Activated T-cell treated with anti-CD3 and anti-CD28 coated beads, Interleukin-2, amount 50 U/mL, for 1 hour (primary cell): ENCODE data around the gene TTC28.
"Not testable (repeated sequence)": the region's sequence is repeated elsewhere in the genome, so short reads cannot be mapped to it uniquely, and the experiment has no call there.

Experiments
- DNase-seq: peaks from one replicate; pipeline ENCODE4 v3.0.0-alpha.2; 2020

The TTC28 gene

DNA sequence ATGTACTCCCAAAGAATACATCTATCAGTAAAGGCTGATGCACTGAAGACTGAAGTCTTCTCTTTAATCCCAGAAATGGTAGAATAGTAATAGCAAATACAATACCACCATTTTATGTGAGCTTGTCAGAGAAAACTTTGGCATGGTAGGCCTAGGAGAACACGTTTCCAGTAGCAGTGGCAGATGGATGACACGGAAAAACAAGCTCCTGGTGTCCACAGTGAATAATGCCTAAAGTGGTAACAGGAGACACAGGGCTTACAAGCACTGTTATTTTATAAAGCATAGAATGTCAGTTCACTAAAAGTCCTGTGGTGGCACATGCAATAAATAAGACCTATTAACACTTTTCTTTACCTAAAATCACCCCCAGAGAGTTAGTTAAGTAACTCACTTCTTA lies 277.6 kb downstream of the TTC28 start:
- DNase-seq = no peak

DNA sequence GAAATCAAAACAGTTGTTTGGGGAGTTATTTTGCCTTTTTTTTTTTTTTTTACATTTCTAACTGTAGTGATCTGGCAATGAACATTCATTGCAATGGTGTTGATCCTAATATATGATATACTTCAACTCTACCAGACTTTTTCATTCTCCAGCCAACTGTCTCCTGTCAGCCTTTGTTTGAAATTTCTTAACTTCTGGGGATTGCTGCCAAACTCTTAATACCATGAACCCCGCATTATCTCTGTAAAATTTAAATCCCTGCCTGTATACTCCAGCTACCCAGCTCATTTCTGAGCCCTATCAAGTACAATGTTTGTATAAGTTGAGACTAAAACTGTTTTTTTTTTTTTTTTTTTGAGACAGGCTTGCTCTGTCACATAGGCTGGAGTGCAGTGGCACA lies 280.7 kb downstream of the TTC28 start:
- no peak for DNase-seq

- DNase-seq = no peak
These were observed 281.3 kb downstream of the TTC28 start for GRCh38 chr22:28398355-28398754.

- DNase-seq = no peak
These were observed 282.3 kb downstream of the TTC28 start for GRCh38 chr22:28397306-28397705.

DNA sequence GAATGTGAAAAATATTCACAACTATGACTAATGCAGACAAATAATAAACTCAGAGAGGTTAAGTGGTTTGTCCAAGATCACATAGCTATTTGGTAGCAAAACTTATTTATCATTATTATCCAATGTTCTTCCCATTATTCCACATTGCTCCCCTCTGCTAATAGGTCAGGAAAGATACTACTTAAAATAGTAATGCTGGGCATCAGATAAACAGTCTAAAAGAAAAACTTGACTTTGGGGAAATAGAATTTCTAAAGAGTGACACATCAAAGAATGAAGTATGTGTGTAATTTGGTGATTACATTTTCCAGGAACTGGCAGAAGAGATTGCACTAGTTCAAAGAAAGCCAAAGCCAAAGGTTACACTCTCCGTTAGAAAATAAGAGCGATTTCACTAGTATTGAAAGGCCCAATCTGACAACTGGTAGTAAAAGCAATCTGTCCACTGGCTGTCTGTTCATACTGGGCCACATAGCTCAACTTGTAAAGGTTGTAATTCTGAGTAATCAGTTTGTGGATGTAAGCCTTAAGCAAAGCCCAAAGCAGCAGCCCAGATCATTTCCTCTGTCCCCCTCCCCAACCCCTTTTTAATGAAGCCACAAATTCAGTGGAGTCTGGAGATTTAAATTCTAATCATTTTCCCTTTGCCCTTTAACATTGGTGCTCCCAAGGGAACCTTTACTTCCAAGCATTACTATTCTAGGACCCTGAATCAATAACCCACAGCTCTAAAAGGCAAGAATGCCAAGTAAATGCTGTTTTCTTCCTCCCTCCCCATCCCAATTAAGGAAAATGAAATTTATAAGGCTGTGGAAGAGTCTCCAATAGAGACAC lies 283.5 kb downstream of the TTC28 start:
- DNase-seq = no peak

DNA sequence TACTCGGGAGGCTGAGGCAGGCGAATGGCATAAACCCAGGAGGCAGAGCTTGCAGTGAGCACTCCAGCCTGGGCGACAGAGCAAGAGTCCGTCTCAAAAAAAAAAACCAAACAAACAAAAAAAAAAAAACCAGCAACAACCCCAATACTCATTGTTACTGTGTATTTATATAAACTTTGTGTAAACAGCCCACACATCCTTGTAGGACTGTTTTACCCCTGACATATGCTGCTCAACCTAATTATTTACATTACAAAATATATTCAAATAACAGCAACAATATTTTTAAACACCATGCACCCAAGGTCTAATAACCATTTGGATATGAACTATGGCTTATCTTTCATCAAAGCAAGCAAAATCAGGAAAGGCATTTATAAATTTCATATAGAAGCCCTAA lies 284.1 kb downstream of the TTC28 start:
- no peak for DNase-seq

DNA sequence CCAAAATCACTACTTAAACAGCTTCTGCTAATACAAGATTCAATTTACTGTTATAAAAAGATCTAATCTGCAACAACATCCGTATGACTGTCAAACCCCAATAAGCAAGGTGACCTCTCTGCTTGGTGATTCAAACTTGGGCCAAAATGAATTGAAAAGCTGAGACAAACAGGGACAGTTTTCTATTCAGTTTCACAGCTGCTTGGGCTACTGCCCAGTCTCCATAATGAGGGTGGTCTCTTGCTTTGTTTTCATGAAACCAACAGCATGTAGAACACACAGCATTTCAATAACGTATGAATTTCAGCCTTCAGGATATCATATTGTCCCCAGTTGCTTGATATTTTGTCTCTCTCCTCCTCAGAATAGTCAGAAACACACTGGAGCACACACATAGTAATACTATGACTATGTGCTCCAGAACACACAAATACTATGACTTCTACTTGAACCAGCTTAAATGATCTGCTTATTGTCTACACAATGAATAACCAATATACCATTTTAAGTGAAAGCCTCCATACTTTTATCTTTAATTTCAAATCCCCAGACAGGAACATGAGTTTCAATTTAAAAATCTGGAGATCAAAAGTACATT lies 285.0 kb downstream of the TTC28 start:
- no peak for DNase-seq

DNA sequence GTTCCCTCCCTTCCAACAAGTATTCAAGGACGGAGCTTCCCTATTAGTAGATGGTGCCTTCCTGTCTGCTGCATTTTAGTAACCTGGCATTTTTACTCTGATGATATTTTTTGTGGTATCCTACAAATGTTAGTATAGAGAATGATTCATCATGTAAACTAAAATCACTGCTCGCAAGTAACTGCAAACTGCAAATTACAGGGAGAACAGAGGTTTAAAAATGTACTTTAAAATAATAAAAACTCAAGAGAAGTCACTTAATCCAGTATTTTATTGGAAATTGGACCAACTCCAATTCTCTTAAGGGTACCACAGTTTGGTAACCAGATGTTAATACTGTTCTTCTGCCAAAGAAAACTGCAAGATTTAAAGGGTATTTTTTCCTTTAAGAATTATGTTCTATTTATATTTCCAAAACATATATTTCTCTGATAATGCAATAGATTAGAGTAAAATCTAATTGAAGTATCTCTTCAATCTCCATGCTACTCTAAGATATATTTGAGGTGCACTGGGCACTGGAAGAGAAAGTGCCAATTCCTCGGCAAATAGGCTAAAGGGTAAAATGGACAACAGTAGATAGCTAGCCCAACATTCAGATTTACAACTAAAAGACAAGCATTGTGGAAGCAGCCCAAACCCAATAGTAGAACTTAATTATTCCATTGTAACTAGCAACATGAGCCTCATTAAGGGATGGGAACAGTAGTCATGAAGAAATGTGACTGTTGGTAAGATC lies 298.0 kb downstream of the TTC28 start:
- no peak for DNase-seq

- no peak for DNase-seq
These were observed 299.7 kb downstream of the TTC28 start for GRCh38 chr22:28379951-28380350.

- no peak for DNase-seq
These were observed 300.4 kb downstream of the TTC28 start for GRCh38 chr22:28379075-28379779.

- no peak for DNase-seq
These were observed 303.7 kb downstream of the TTC28 start for GRCh38 chr22:28375761-28376534.

DNA sequence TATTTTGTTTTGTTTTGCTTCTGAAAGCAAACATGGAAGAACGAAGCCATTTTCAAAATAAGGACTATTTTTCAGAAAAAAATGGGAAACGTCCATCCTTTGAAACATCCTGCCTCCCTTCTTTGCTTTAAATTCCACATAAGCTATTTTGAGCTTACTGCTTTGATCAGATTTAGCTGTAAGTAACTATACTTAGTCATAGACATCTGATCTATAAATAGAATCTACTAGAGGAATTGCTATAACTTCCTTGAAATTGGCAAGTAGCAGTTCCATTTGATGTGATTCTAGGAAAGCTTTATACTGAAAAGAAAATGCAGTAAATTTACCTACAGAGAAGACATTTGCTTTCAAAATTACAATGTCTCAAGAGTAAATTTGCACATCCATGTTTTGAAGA lies 305.8 kb downstream of the TTC28 start:
- no peak for DNase-seq

- no peak for DNase-seq
These were observed 309.8 kb downstream of the TTC28 start for GRCh38 chr22:28369854-28370253.

DNA sequence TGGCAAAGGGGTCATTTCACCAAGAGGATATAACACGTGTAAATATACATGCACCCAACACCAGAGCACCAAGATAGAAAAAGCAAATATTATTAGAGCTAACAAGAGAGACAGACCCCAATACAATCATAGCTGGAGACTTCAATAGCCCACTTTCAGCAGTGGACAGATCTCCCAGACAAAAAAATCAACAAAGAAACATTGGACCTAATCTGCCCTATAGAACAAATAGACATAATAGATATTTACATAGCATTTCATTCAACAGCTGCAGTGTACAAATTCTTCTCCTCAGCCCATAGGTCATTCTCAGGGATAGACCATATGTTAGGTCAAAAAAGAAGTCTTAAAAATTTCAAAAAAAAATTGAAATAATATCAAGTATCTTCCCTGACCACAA lies 312.8 kb downstream of the TTC28 start:
- no peak for DNase-seq

- DNase-seq = no peak
These were observed 314.3 kb downstream of the TTC28 start for GRCh38 chr22:28365371-28365770.

GRCh38 chr22:28364105-28364504 lies 315.5 kb downstream of the TTC28 start:
- not testable (repeated sequence) for DNase-seq

DNA sequence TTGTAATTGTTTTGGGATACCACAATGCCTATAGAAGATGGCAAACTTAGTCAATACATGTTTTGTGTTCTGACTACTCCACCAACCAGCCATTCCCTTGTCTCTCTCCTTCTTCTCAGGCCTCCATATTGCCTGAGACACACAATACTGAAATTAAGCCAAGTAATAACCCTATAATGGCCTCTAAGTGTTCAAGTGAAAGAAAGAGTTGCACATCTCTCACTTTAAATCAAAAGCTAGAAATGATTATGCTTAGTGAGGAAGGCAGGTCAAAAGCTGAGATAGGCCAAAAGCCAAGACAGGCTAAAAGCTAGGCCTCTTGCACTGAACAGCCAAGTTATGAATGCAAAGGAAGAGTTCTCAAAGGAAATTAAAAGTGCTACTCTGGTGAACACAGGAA lies 318.7 kb downstream of the TTC28 start:
- DNase-seq = no peak

DNA sequence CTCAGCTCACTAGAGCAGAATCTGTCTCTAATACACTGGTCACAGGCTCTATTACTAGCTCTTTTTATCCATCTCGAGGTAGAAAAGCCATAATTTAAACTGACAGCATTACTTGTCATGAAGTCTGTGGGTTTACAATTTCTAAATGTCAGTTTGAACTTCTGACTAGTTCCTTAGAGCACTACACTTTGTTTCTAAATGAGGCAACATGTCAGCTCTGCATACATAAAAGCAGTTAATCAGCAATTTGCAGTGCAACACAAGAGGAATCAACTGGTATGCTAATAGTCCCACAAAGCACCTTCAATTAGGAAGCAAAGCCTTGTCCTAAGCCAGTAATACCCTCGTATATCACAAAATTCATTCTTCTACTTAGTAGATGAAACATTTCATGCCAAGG lies 321.3 kb downstream of the TTC28 start:
- DNase-seq = no peak

DNA sequence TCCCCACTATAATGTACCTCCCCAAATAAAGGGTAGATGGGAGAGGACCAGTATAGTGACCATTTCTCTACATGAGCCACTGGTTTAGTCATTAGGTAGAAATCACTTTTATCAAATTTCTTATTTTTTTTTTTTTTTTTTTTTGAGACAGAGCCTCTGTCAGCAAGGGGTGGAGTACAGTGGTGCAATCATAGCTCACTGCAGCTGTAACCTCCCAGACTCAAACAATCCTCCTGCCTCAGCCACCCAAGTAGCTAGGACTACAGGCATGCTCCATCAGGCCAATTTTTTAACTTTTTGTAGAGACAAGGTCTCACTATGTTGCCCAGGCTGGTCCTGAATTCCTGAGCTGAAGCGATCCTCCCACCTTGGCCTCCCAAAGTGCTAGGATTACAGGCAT lies 322.4 kb downstream of the TTC28 start:
- DNase-seq = no peak

DNA sequence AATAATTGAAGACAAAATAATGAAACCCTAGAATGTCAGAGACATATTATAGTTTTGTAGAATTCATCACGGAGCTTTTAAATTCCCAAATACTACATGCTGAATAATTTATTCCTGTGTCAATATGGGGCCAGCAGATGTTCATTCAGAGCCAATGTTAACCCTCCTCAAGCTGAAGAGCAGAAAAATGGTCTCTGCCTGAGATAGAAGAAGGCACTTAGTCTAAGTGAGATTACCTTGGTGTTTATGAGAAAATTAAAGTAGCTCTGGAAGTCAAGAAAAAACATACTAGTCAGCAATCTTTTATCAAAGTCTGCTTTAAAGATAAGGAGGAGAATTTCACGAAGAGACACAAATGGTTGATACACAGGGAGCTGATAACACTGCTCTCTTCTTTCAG lies 328.2 kb downstream of the TTC28 start:
- DNase-seq = no peak

DNA sequence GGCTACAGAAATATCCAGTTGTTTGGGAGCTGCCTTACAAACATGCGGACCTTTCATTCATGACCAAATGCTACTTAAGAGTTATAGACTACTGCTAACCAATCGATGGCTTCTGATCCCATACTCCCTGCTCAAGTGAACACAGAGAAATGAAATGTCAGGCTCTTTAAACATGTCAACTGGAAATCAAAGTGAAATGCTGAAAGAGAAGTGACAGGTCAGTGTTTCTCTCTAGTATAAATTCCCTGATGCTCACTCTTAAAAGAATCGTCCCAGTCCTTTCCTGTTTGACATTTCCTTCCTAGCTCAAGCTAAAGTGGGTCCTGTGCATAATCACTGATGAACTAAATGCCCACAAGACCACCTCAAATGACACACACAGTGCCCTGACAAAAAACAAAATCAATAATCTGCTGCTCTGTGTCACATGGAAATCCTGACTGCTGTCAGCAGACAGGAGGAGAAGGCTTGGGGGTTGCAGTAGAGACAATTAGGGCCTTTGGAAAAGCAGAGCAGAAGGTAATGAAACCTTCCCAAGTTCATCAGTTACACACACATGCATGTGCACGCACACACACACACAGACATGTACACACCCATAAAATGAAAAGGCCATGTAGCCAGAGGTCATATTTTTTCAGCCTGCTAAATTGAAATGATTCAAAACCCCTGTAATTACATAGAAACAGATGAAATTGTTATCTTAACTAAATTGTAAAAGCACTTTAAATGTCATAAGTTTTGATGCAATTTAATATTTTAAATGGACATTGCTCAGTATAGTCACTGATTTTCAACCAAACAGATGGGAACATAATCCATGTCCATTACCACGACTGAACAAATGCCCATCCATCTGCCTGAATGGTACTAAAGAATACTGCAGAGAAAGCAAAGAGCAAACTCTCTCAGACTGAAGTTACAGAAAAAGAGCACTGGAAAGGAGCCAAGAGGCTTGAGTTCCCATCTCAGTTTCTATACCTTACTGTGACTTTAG lies 330.7 kb downstream of the TTC28 start:
- no peak for DNase-seq
